ENCODE measurements around the gene GCM1.

GCM1 gene

GRCh38 chr6:53151676-53152075 lies 3.0 kb upstream of the GCM1 start:
- no peak for DNase-seq

- DNase-seq: no peak
These were observed 3.8 kb downstream of the GCM1 start for GRCh38 chr6:53144802-53145201.

DNA sequence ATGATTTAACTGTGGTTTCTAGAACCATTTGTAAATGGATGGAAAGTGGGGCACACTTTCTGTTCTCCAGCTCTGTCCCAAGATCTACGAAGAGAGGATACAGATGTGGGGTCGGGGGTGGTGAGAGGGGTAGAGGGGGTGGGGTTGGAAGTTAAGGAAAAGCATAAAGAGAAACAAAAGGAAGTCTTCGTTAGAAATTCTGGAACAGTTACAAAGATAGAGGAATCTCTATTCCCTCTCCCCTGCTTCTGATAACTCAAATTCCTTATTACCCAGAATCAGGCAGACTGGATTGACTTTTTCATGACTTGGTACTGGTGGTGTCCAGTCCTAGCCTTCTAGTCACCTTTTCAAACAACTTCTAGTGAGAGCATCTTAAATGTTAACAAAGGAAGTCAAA lies 4.9 kb downstream of the GCM1 start:
- DNase-seq: no peak

- no peak for DNase-seq
These were observed 5.8 kb downstream of the GCM1 start for GRCh38 chr6:53142810-53143209.

- no peak for DNase-seq
These were observed 8.7 kb downstream of the GCM1 start for GRCh38 chr6:53139841-53140413.

GRCh38 chr6:53136000-53136609 lies 12.5 kb downstream of the GCM1 start:
- no peak for DNase-seq

- DNase-seq: no peak
These were observed 13.9 kb downstream of the GCM1 start for GRCh38 chr6:53134601-53135235.

- DNase-seq: no peak
These were observed 14.7 kb downstream of the GCM1 start for GRCh38 chr6:53133961-53134360.

DNA sequence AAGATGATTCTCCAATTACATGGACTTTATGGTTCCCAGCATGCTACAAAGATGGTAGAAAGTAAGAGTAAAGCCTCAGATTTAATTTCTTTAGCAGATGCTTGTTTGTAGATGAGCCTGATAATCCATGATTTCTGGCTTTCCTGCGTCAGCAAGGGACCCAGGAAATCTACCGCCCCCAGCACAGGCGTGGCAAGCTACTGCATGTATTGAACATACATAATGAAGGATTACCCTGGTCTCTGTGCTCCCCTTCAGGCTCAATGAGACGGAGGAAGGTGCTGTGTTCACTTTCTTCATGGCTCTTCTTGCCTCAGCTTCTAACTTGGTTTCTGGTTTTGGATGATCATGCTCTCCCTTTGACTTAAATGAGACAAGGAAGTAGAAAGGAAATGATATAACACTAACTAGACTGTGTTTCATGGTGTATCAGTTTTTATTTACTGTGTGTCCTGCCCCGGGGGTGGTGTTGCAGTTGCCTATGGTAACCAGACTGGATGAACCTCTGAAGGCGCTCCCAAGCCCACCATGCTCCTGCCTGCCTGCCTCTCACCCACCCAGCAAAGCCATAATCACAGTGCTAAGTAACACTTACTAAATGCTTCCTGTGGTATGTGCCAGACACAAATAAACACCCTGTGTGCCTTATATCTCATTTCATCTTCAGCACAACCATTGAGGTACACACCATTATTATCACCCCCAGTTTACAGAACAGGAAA lies 17.9 kb downstream of the GCM1 start:
- no peak for DNase-seq

GRCh38 chr6:53128842-53129241 lies 19.8 kb downstream of the GCM1 start:
- no peak for DNase-seq

DNA sequence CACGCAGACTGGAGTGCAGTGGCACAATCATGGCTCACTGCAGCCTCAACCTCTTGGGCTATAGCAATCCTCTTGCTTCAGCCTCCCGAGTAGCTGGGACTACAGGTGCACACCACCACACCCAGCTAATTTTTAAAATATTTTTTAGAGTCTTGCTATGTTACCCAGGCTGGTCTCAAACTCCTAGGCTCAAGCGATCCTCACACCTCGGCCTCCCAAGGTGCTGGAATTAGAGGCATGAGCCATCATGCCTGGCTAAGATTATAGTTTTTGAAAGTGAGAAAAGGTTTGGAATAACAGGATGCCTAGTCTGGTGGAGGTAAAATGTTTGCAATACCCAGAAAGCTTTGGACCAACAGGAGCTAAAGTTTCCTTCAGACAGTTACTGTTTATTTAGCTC lies 23.4 kb downstream of the GCM1 start:
- DNase-seq: no peak

DNA sequence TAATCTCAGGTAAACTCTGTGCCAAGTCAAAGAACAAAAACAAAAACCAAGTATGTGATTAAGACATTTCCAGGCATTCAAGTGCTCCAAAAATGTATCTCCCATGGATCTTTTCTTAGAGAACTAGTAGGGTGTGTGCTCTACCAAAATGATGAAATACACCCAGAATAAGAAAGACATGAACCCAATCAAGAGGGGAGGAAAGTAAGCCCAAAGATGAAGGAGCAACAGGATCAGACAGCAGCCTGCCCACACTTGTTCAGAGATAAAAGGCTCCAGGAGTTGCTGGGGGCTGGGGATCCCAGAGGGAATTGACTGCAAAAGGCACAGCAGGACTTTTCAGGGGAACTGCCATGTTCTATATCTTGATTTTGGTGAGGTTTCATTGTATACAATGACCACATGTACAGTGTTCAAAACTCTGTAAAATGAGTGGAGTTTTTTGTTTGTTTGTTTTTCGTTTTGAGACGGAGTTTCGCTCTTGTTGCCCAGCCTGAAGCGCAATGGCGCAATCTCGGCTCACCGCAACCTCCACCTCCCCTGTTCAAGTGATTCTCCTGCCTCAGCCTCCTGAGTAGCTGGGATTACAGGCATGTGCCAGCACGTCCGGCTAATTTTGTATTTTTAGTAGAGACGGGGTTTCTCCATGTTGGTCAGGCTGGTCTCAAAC lies 24.4 kb downstream of the GCM1 start:
- no peak for DNase-seq

- DNase-seq: no peak
These were observed 28.8 kb downstream of the GCM1 start for GRCh38 chr6:53119772-53120409.

GRCh38 chr6:53119349-53119748 lies 29.3 kb downstream of the GCM1 start:
- no peak for DNase-seq

DNA sequence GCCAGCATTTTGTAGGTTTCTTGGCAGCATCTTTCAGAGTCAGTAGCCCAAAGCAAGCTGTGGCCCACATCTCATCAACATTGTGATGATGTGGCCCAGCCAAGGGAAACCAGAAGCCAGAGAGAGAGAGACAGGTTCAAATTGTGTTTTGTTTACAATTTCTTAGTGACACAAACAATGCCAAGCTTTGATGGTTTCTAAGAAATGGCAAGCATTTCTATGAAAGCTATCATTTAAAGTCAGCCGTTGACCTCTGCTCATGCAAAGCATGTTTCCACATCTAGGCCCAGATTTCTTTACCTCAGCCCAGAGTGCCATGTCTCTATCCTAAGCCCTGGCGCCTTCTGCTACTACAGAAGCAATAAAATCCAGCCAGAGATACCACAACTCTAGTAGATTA lies 32.9 kb downstream of the GCM1 start:
- DNase-seq: no peak

- no peak for DNase-seq
These were observed 33.5 kb downstream of the GCM1 start for GRCh38 chr6:53115113-53115512.

GRCh38 chr6:53113742-53114141 lies 34.9 kb downstream of the GCM1 start:
- no peak for DNase-seq

DNA sequence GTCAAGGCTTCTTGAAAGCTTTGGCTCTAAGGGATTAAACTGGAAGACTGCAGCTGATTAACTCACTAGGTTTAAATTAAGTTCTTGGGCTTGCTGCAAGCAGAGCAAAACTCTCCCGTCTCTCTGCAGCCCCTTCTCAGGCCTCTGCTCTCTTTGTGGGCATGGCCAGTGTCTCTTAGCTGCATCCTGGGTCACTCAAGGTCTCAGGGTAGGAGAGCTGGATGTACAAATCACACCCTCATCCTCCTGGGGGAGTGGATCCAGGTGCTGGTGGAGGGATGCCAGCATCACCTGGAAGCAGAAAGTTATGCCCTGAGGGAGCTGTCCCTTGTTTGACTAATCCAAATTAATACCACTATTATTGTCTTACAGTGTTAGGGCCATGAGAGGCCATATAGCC lies 35.8 kb downstream of the GCM1 start:
- no peak for DNase-seq

GRCh38 chr6:53112404-53112803 lies 36.2 kb downstream of the GCM1 start:
- DNase-seq: no peak

GRCh38 chr6:53111865-53112264 lies 36.8 kb downstream of the GCM1 start:
- no peak for DNase-seq

GRCh38 chr6:53109612-53110011 lies 39.0 kb downstream of the GCM1 start:
- DNase-seq: no peak

DNA sequence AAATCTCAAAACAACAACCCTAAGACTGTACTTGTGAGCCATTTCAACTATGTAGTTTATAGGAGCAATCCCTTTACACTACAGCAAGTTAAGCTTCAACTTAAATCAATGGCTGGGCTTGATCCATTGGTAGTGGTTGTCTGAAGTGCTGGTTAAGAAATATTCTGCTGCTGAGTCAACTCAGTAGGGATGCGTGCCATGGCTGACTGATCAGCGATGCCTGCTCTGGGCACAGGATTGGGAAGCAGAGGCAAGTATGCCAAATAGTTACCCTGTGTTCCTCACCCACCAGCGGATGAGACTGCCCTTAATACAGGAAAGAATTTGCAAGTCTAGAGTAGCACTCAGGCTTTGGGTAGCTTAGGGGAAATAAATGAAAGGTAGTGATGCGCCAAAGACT lies 41.5 kb downstream of the GCM1 start:
- no peak for DNase-seq

DNA sequence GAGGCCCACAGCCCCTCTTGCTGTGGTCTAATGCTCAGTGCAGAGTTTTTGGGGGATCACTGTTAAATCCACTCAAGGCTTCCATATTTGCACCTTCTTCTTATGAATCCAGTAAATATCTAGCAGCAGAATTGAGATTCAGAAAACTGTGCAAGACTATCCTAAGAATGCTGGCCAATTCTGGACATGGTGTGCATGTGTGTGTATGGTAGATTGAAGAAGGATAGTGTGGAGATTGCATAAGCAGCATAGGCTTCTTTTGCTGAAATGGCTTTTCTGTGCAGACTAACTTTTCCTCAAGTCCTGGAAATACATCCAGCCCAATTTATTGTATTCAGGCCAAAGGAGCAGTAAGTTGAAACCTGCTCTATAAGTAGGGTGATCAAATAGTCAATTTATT lies 43.7 kb downstream of the GCM1 start:
- no peak for DNase-seq
